K562 (cell line): ENCODE data around the gene TMEM69. TPM values are rescaled to one million over a fixed set of nuclear protein-coding genes. Genes with fewer than 3 reads are reported as not detected.

Experiments used
- ATAC-seq: fragments of 200-7000 bp; cut with Tn5 transposase; 3 replicates; pipeline ENCODE4 v1.9.1; 2020; ENCODE audit warnings: moderate library complexity
- BruUV-seq: library from RNA; stranded (reverse); fragments of 400-500 nt; replicated peaks from 2 replicates; lab custom pipeline; 2021; lab: Mats Ljungman, UMichigan
- CTCF ChIA-PET: fragments of 300-600 bp; formaldehyde crosslinking; extraction: SDS; loops from one replicate; lab custom pipeline; 2021; ENCODE audit warnings: low intra/inter-chr PET ratio; lab: Yijun Ruan, JAX
- POLR2A ChIA-PET: fragments of 300-600, 350-650 bp; sonication (Branson Sonifier 250); formaldehyde crosslinking; extraction: SDS; loops from one replicate; lab custom pipeline; 2021; ENCODE audit warnings: antibody characterized with exemption, inconsistent platforms; lab: Yijun Ruan, JAX
- DNase-seq, 4 experiments: peaks; one replicate each; pipeline versions ENCODE4 v3.0.0 to v3.0.0-alpha.2; 2011 to 2018; ENCODE audit warnings: low spot score in 3 of 4, mixed read lengths in 3 of 4; ENCODE audit errors: extremely low read depth in 1 of 4
- FAIRE-seq: peaks from 2 replicates; lab custom pipeline; 2011; peaks lifted over from hg19 to GRCh38; lab: Jason Lieb, UNC
- H2AFZ ChIP-seq: 2 replicates; pipeline ENCODE4 v1.6.0; 2011; ENCODE audit warnings: low read depth, low read length, control low read depth, inconsistent platforms
- H3K27ac ChIP-seq: fragments of 200-600 bp; 3 replicates; pipeline ENCODE4 v1.8.0; 2011; ENCODE audit warnings: low read depth, mild to moderate bottlenecking, control low read depth, inconsistent platforms, low read length, moderate library complexity, mixed read lengths; ENCODE audit errors: extremely low read depth
- H3K27me3 ChIP-seq, 2 experiments: fragments of 300-600 bp in 1 of 2; 2 replicates in 1 of 2; 3 replicates in 1 of 2; pipeline versions ENCODE4 v1.6.0 to v1.8.0; 2011; ENCODE audit warnings: inconsistent platforms in 2 of 2, low read length in 2 of 2, mild to moderate bottlenecking in 1 of 2, mixed read lengths in 1 of 2, moderate library complexity in 1 of 2; ENCODE audit not compliant: control insufficient read depth in 2 of 2, insufficient read depth in 2 of 2
- H3K36me3 ChIP-seq: fragments of 300-600 bp; 3 replicates; pipeline ENCODE4 v1.8.0; 2011; ENCODE audit warnings: mild to moderate bottlenecking, low read length, inconsistent platforms; ENCODE audit not compliant: control insufficient read depth, insufficient read depth
- H3K4me1 ChIP-seq, 2 experiments: fragments of 200-600 bp in 1 of 2; replicated peaks in 1 of 2; 2 replicates in 1 of 2; 3 replicates in 1 of 2; pipeline versions ENCODE4 v1.5.1 to v1.8.0; 2011; ENCODE audit warnings: inconsistent platforms in 2 of 2, low read length in 2 of 2, mild to moderate bottlenecking in 1 of 2, mixed read lengths in 1 of 2, moderate library complexity in 1 of 2; ENCODE audit not compliant: control insufficient read depth in 2 of 2, insufficient read depth in 2 of 2
- H3K4me2 ChIP-seq: 2 replicates; pipeline ENCODE4 v1.6.1; 2011; ENCODE audit warnings: low read length, control low read depth, inconsistent platforms, mixed read lengths; ENCODE audit not compliant: insufficient read depth
- H3K4me3 ChIP-seq: fragments of 200-600 bp; sonication (generic), shearing (Covaris generic); 2 replicates; pipeline ENCODE4 v1.5.1; 2016; ENCODE audit warnings: control low read depth, inconsistent platforms
- H3K79me2 ChIP-seq: fragments of 200-600 bp; 3 replicates; pipeline ENCODE4 v1.8.0; 2011; ENCODE audit warnings: low read length, inconsistent platforms; ENCODE audit not compliant: control insufficient read depth, insufficient read depth
- H3K9ac ChIP-seq, 2 experiments: 2 replicates each; pipeline versions ENCODE4 v1.6.0 to v1.6.1; 2011; ENCODE audit warnings: low read depth in 2 of 2, low read length in 2 of 2, control low read depth in 1 of 2, inconsistent platforms in 1 of 2, mild to moderate bottlenecking in 1 of 2, mixed read lengths in 1 of 2; ENCODE audit not compliant: insufficient read depth in 1 of 2
- H3K9me1 ChIP-seq: one replicate; pipeline ENCODE4 v1.6.0; 2011; ENCODE audit warnings: inconsistent platforms, mild to moderate bottlenecking, low read length, moderate library complexity; ENCODE audit not compliant: control insufficient read depth, insufficient read depth
- H3K9me3 ChIP-seq: replicated peaks from 2 replicates; pipeline ENCODE4 v1.5.1; 2011; ENCODE audit warnings: low read depth, low read length, inconsistent platforms; ENCODE audit not compliant: control insufficient read depth, insufficient read depth
- H4K20me1 ChIP-seq: replicated peaks from 2 replicates; pipeline ENCODE4 v1.6.1; 2011; ENCODE audit warnings: low read length, inconsistent platforms, mixed read lengths; ENCODE audit not compliant: control insufficient read depth, insufficient read depth
- CTCF ChIP-seq, 3 experiments: IDR thresholded peaks in 2 of 3; conservative IDR thresholded peaks in 1 of 3; 2 replicates each; pipeline ENCODE4 v1.5.1; 2011 to 2012; ENCODE audit warnings: low read length in 3 of 3, mild to moderate bottlenecking in 3 of 3, control low read depth in 2 of 3, improper control_type of control experiment in 1 of 3, inconsistent platforms in 1 of 3, low read depth in 1 of 3, mixed read lengths in 1 of 3, moderate library complexity in 1 of 3; ENCODE audit not compliant: insufficient read depth in 2 of 3
- RAD21 ChIP-seq, 2 experiments: fragments of 250-450 bp in 1 of 2; fragments of 450-650 bp in 1 of 2; sonication (Bioruptor Pico) in 1 of 2; formaldehyde crosslinking in 1 of 2; IDR thresholded peaks in 1 of 2; conservative IDR thresholded peaks in 1 of 2; 2 replicates each; pipeline versions ENCODE4 v1.4.0 to v1.8.0; 2020 to 2022; ENCODE audit warnings: mild to moderate bottlenecking in 2 of 2, moderate library complexity in 1 of 2
- SMARCB1 ChIP-seq: IDR thresholded peaks from 2 replicates; pipeline ENCODE4 v1.6.1; 2011; ENCODE audit warnings: improper control_type of control experiment, low read depth; ENCODE audit not compliant: insufficient read length
- in situ Hi-C: fragments of 300-500 bp; cut with MboI; formaldehyde crosslinking; loops from 4 replicates; pipeline ENCODE4 v1.15.0; 2018; ENCODE audit warnings: inconsistent platforms, mixed read lengths
- intact Hi-C: fragments of 100-400 bp; cut with micrococcal nuclease; formaldehyde crosslinking; loops from 2 replicates; pipeline ENCODE4 v1.14.2; 2022
- polyA plus RNA-seq, 8 experiments: library from polyadenylated mRNA; depleted of rRNA in 4 of 8; stranded (reverse) in 5 of 8; unstranded in 3 of 8; fragments of >200 nt; fragmentation: Nextera tagmentation in 2 of 8; fragmentation: Illumina TruSeq in 1 of 8; extraction: Ambion mirVana in 2 of 8; extraction: Trizol in 1 of 8; gene quantifications; 2 replicates each; pipeline versions ENCODE4 v1.2.1 to v1.2.3, GENCODE V29; 2011 to 2014; ENCODE audit warnings: inconsistent platforms in 1 of 8, missing spikeins in 1 of 8
- total RNA-seq, 7 experiments: library from RNA; depleted of rRNA in 6 of 7; stranded (reverse); fragments of >200 nt in 6 of 7; fragmentation: Illumina TruSeq in 2 of 7; extraction: Trizol in 2 of 7; gene quantifications; 2 replicates each; pipeline versions ENCODE4 v1.2.1 to v1.2.3, GENCODE V29; 2011 to 2021; ENCODE audit warnings: low replicate concordance in 1 of 7
- TF ChIP-seq, protein P1 (sequence below), 2 experiments: fragments of 450-650 bp; conservative IDR thresholded peaks; 2 replicates each; pipeline ENCODE4 v1.6.1; 2017; ENCODE audit warnings: mild to moderate bottlenecking in 2 of 2, moderate library complexity in 2 of 2

Gene TMEM69
- total and polyA plus RNA-seq, 9 of the 15 experiments (the other 6 are each of a cell fraction or from before 2014, with no cell fraction given), result 47.3 to 248 (median 103) TPM

DNA sequence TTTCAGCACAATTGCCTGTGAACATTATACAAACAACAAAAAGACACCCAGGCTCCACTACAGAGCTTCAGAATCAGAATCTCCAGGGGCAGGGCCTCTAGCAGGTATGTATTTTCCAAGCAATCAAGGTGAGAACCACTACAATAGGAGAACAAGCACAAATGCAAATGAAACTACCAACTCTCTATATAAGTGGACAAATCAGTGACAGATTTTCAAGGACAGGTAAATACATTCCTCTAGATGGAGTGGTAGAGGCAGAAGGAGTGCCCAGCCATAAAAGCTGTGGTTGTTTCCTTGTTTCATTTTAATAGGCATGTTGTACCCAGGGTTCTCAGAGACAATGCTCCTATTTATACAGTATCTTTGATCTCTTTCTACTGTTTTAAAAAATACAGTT, 44.0 kb upstream of the TMEM69 start:
- TF ChIP-seq RAD21 (CRISPR knock-in tag; conservative IDR thresholded peaks at IDR 0.05 in 1 of 2, IDR thresholded peaks at IDR 0.05 in 1 of 2) (peak in 1 of 2 experiments; percentile 34; a peak in 1 of 4 replicates), CTCF (IDR thresholded peaks at IDR 0.05 in 2 of 3, conservative IDR thresholded peaks at IDR 0.05 in 1 of 3; ENCODE audit: insufficient read depth in 2 of 3, low read depth in 1 of 3, low read length in 3 of 3) (peak in 1 of 3 experiments; percentile 16; a peak in 3 of 6 replicates), SMARCB1 (no peak)
- TF ChIP-seq, protein P1, sequence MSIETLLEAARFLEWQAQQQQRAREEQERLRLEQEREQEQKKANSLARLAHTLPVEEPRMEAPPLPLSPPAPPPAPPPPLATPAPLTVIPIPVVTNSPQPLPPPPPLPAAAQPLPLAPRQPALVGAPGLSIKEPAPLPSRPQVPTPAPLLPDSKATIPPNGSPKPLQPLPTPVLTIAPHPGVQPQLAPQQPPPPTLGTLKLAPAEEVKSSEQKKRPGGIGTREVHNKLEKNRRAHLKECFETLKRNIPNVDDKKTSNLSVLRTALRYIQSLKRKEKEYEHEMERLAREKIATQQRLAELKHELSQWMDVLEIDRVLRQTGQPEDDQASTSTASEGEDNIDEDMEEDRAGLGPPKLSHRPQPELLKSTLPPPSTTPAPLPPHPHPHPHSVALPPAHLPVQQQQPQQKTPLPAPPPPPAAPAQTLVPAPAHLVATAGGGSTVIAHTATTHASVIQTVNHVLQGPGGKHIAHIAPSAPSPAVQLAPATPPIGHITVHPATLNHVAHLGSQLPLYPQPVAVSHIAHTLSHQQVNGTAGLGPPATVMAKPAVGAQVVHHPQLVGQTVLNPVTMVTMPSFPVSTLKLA (conservative IDR thresholded peaks at IDR 0.05), result no peak
- TF ChIP-seq, all 486 proteins: peak for 2
- DNase-seq, result no peak
- POLR2A ChIA-PET, result interaction anchor here (0.7 to 5.4 kb wide), 6 partner anchors 9 to 630 kb away, joined by 3 to 35 read pairs (median 3); partner anchors contain the start of gene PRDX1
- ATAC-seq, result peak; percentile 43; the same call in 2 of the 3 replicates
- Histone ChIP-seq H3K36me3 (peaks cover 81% of the 10 kb centered on the region), H3K9me1 (no peaks in the 10 kb centered on the region), H3K9me3 (no peaks in the 10 kb centered on the region), H4K20me1 (no peaks in the 10 kb centered on the region), H3K9ac (no peak overlapping the region), H3K27me3 (no peaks in the 10 kb centered on the region), H3K79me2 (peaks cover 2% of the 10 kb centered on the region; the same call in 2 of the 3 replicates), H3K4me3 (no peak overlapping the region), H3K27ac (no peak overlapping the region), H3K4me2 (no peak overlapping the region), H2AFZ (no peak overlapping the region), H3K4me1 (no peaks in the 10 kb centered on the region)
- FAIRE-seq, result no peak
- CTCF ChIA-PET, result no interaction called here
- in situ Hi-C loops, result loop anchor here (25.0 kb wide), 1 partner anchor 543 kb away; the partner anchor contains the start of genes P3R3URF, POMGNT1 and TSPAN1
- BruUV-seq, result no TSS peak
- intact Hi-C loops, result no loop called here
